GM19395 (cell line): ENCODE results near the gene ZNF615.
"Not testable (repeated sequence)": the region's sequence is repeated elsewhere in the genome, so short reads cannot be mapped to it uniquely, and the experiment has no call there.

Experiments used
- ATAC-seq: cut with Tn5 transposase; IDR thresholded peaks from one replicate; pipeline ENCODE4 v1.9.1; 2021; ENCODE audit warnings: mild to moderate bottlenecking, moderate library complexity; ENCODE audit not compliant: unreplicated experiment

ZNF615 gene

GRCh38 chr19:51980926-51981325 lies 27.1 kb downstream of the ZNF615 start:
- not testable (repeated sequence) for ATAC-seq

- ATAC-seq, result no peak
These were observed 27.8 kb downstream of the ZNF615 start for GRCh38 chr19:51980116-51980736.

- no peak for ATAC-seq
These were observed 29.1 kb downstream of the ZNF615 start for GRCh38 chr19:51978882-51979281.

- no peak for ATAC-seq
These were observed 30.7 kb downstream of the ZNF615 start for GRCh38 chr19:51977346-51977745.

- no peak for ATAC-seq
These were observed 31.2 kb downstream of the ZNF615 start for GRCh38 chr19:51976852-51977251.

GRCh38 chr19:51975787-51976186 lies 32.2 kb downstream of the ZNF615 start:
- not testable (repeated sequence) for ATAC-seq

- ATAC-seq, result no peak
These were observed 36.4 kb downstream of the ZNF615 start for GRCh38 chr19:51971624-51972023.

GRCh38 chr19:51970718-51971117 lies 37.3 kb downstream of the ZNF615 start:
- no peak for ATAC-seq

- no peak for ATAC-seq
These were observed 42.4 kb downstream of the ZNF615 start for GRCh38 chr19:51965583-51965982.

GRCh38 chr19:51960621-51961233 lies 47.3 kb downstream of the ZNF615 start:
- ATAC-seq, result not testable (repeated sequence)

GRCh38 chr19:51959791-51960190 lies 48.2 kb downstream of the ZNF615 start:
- no peak for ATAC-seq

- not testable (repeated sequence) for ATAC-seq
These were observed 50.2 kb downstream of the ZNF615 start for GRCh38 chr19:51957846-51958245.

GRCh38 chr19:51948975-51949374 lies 59.0 kb downstream of the ZNF615 start:
- ATAC-seq, result no peak

GRCh38 chr19:51946602-51947001 lies 61.4 kb downstream of the ZNF615 start:
- no peak for ATAC-seq

- no peak for ATAC-seq
These were observed 63.0 kb downstream of the ZNF615 start for GRCh38 chr19:51944798-51945552.
